HG02678 (cell line): ENCODE data around the gene SPINK13.
"Not testable (repeated sequence)": the region's sequence is repeated elsewhere in the genome, so short reads cannot be mapped to it uniquely, and the experiment has no call there.

Experiments used
- ATAC-seq: cut with Tn5 transposase; IDR thresholded peaks from one replicate; pipeline ENCODE4 v1.9.1; 2021; ENCODE audit warnings: mild to moderate bottlenecking, moderate library complexity; ENCODE audit not compliant: unreplicated experiment

Gene SPINK13

GRCh38 chr5:148268566-148268965, at the start of gene SPINK13:
Gene SPINK13, plus strand, starts transcription at chr5:148268794. Its CDS starts 1,279 bp downstream, at chr5:148270073.
- no peak for ATAC-seq

- ATAC-seq = no peak
Measured at GRCh38 chr5:148221508-148221907, 47.1 kb upstream of the SPINK13 start.

GRCh38 chr5:148224117-148224742, 44.4 kb upstream of the SPINK13 start:
- no peak for ATAC-seq

- ATAC-seq = no peak
Measured at GRCh38 chr5:148228392-148228984, 40.1 kb upstream of the SPINK13 start.

- ATAC-seq = no peak
Measured at GRCh38 chr5:148229840-148230239, 38.8 kb upstream of the SPINK13 start.

- no peak for ATAC-seq
Measured at GRCh38 chr5:148230240-148230639, 38.4 kb upstream of the SPINK13 start.

GRCh38 chr5:148237785-148238417, 30.7 kb upstream of the SPINK13 start:
- no peak for ATAC-seq

GRCh38 chr5:148238418-148238794, 30.2 kb upstream of the SPINK13 start, which contains the start of gene MARCOL:
Gene MARCOL, plus strand, starts transcription at chr5:148238525. Its CDS starts 73 bp downstream, at chr5:148238598.
- no peak for ATAC-seq

GRCh38 chr5:148248894-148249293, 19.7 kb upstream of the SPINK13 start:
- ATAC-seq = no peak

- no peak for ATAC-seq
Measured at GRCh38 chr5:148255456-148255855, 13.1 kb upstream of the SPINK13 start.

GRCh38 chr5:148259288-148259687, 9.3 kb upstream of the SPINK13 start:
- no peak for ATAC-seq

- no peak for ATAC-seq
Measured at GRCh38 chr5:148261221-148261620, 7.4 kb upstream of the SPINK13 start.

GRCh38 chr5:148267962-148268361, 632 bp upstream of the SPINK13 start:
- no peak for ATAC-seq

- ATAC-seq = not testable (repeated sequence)
Measured at GRCh38 chr5:148275129-148275528, 6.5 kb downstream of the SPINK13 start.

GRCh38 chr5:148280893-148281292, 12.3 kb downstream of the SPINK13 start:
- ATAC-seq = not testable (repeated sequence)

- not testable (repeated sequence) for ATAC-seq
Measured at GRCh38 chr5:148281336-148281735, 12.7 kb downstream of the SPINK13 start.

GRCh38 chr5:148290271-148291195, 21.9 kb downstream of the SPINK13 start:
- no peak for ATAC-seq

- ATAC-seq = no peak
Measured at GRCh38 chr5:148297731-148298130, 29.1 kb downstream of the SPINK13 start.

- ATAC-seq = no peak
Measured at GRCh38 chr5:148306446-148306845, 37.9 kb downstream of the SPINK13 start.

GRCh38 chr5:148309019-148309418, 40.4 kb downstream of the SPINK13 start:
- no peak for ATAC-seq

GRCh38 chr5:148309746-148310145, 41.2 kb downstream of the SPINK13 start:
- no peak for ATAC-seq
